Osteoblast (primary cell): Measurements from ENCODE around the gene FAM180A. TPM values are rescaled to one million over a fixed set of nuclear protein-coding genes. Genes with fewer than 3 reads are reported as not detected.

Experiments used
- DNase-seq: peaks from one replicate; pipeline ENCODE4 v3.0.0; 2011; ENCODE audit warnings: low spot score, mixed read lengths; ENCODE audit not compliant: insufficient read length; ENCODE audit errors: missing footprints
- H2AFZ ChIP-seq: 2 replicates; pipeline ENCODE4 v1.6.0; 2011; ENCODE audit warnings: mild to moderate bottlenecking, low read length
- H3K27ac ChIP-seq: 2 replicates; pipeline ENCODE4 v1.5.1; 2011; ENCODE audit warnings: mild to moderate bottlenecking, low read depth, low read length, moderate library complexity
- H3K27me3 ChIP-seq: 2 replicates; pipeline ENCODE4 v1.6.0; 2012; ENCODE audit warnings: mild to moderate bottlenecking, control low read depth, inconsistent platforms, low read length, moderate library complexity; ENCODE audit not compliant: insufficient read depth
- H3K36me3 ChIP-seq: 2 replicates; pipeline ENCODE4 v1.5.1; 2011; ENCODE audit warnings: mild to moderate bottlenecking, low read length, control low read depth, moderate library complexity; ENCODE audit not compliant: insufficient read depth
- H3K4me1 ChIP-seq: 2 replicates; pipeline ENCODE4 v1.5.1; 2011; ENCODE audit warnings: mild to moderate bottlenecking, low read length, control low read depth, moderate library complexity; ENCODE audit not compliant: insufficient read depth
- H3K4me2 ChIP-seq: 2 replicates; pipeline ENCODE4 v1.6.0; 2011; ENCODE audit warnings: mild to moderate bottlenecking, low read length; ENCODE audit not compliant: insufficient read depth
- H3K4me3 ChIP-seq: fragments of 200-600 bp; sonication (generic); 3 replicates; pipeline ENCODE4 v1.5.1; 2012; ENCODE audit warnings: mild to moderate bottlenecking, low read length, inconsistent platforms; ENCODE audit not compliant: insufficient read depth
- H3K79me2 ChIP-seq: 2 replicates; pipeline ENCODE4 v1.6.0; 2012; ENCODE audit warnings: mild to moderate bottlenecking, low read length, control low read depth, inconsistent platforms; ENCODE audit not compliant: insufficient read depth
- H3K9me3 ChIP-seq: 2 replicates; pipeline ENCODE4 v1.5.1; 2011; ENCODE audit warnings: low read depth, low read length, control low read depth
- H4K20me1 ChIP-seq: 2 replicates; pipeline ENCODE4 v1.6.0; 2012; ENCODE audit warnings: mild to moderate bottlenecking, low read length, control low read depth; ENCODE audit not compliant: insufficient read depth
- CTCF ChIP-seq: IDR thresholded peaks from 2 replicates; pipeline ENCODE4 v1.5.1; 2011; ENCODE audit warnings: mild to moderate bottlenecking, low read depth, low read length, moderate library complexity; ENCODE audit errors: extremely low read depth
- total RNA-seq: library from RNA; depleted of rRNA; stranded (reverse); fragments of >200 nt; gene quantifications from 2 replicates; pipeline ENCODE4 v1.2.3, GENCODE V29; 2012

Gene FAM180A
- total RNA-seq, 1 donor = 23.5 TPM

- no peak for TF ChIP-seq CTCF
- no peak for DNase-seq
These were observed 44.3 kb upstream of the FAM180A start for GRCh38 chr7:135792866-135793265.

GRCh38 chr7:135792363-135792668 is 43.7 kb upstream of the FAM180A start:
- Histone ChIP-seq H3K4me1 (no peaks in the 10 kb centered on the region), H3K27ac (no peak overlapping the region), H3K9me3 (no peaks in the 10 kb centered on the region), H3K79me2 (no peaks in the 10 kb centered on the region), H3K4me2 (no peak overlapping the region), H2AFZ (no peak overlapping the region), H3K36me3 (no peaks in the 10 kb centered on the region), H3K4me3 (no peak overlapping the region), H3K27me3 (no peaks in the 10 kb centered on the region), H4K20me1 (no peaks in the 10 kb centered on the region)
- TF ChIP-seq CTCF = no peak
- no peak for DNase-seq

More at GRCh38 chr7:135792866-135793265, 44.3 kb upstream of the FAM180A start:
- Histone ChIP-seq H3K36me3 (no peaks in the 10 kb centered on the region), H3K27me3 (no peaks in the 10 kb centered on the region), H3K79me2 (no peaks in the 10 kb centered on the region), H3K4me1 (no peaks in the 10 kb centered on the region), H3K4me2 (no peak overlapping the region), H3K9me3 (no peaks in the 10 kb centered on the region), H2AFZ (no peak overlapping the region), H3K27ac (no peak overlapping the region), H4K20me1 (no peaks in the 10 kb centered on the region), H3K4me3 (no peak overlapping the region)

- no peaks in the 10 kb centered on the region for H3K79me2 ChIP-seq
- no peak for TF ChIP-seq CTCF
- H3K36me3 ChIP-seq = no peaks in the 10 kb centered on the region
- H3K27ac ChIP-seq = no peak overlapping the region
- no peak overlapping the region for H3K4me2 ChIP-seq
- DNase-seq = no peak
- no peaks in the 10 kb centered on the region for H3K4me1 ChIP-seq
- no peaks in the 10 kb centered on the region for H3K27me3 ChIP-seq
- H2AFZ ChIP-seq = no peak overlapping the region
- H4K20me1 ChIP-seq = no peaks in the 10 kb centered on the region
- H3K9me3 ChIP-seq = no peaks in the 10 kb centered on the region
- H3K4me3 ChIP-seq = no peak overlapping the region
These were observed 43.1 kb upstream of the FAM180A start for GRCh38 chr7:135791543-135792362.

- H3K4me3 ChIP-seq = no peak overlapping the region
- no peak for TF ChIP-seq CTCF
- H4K20me1 ChIP-seq = no peaks in the 10 kb centered on the region
- DNase-seq = no peak
- H3K27me3 ChIP-seq = no peaks in the 10 kb centered on the region
- no peaks in the 10 kb centered on the region for H3K9me3 ChIP-seq
- H3K4me1 ChIP-seq = no peaks in the 10 kb centered on the region
- H3K36me3 ChIP-seq = no peaks in the 10 kb centered on the region
- H3K4me2 ChIP-seq = no peak overlapping the region
- no peaks in the 10 kb centered on the region for H3K79me2 ChIP-seq
- no peak overlapping the region for H2AFZ ChIP-seq
- H3K27ac ChIP-seq = no peak overlapping the region
These were observed 41.9 kb upstream of the FAM180A start for GRCh38 chr7:135790371-135790977.
